Duodenal mucosa (tissue), 2 donors: Measurements from ENCODE around the gene DPRX.
"Not testable (repeated sequence)": the region's sequence is repeated elsewhere in the genome, so short reads cannot be mapped to it uniquely, and the experiment has no call there.

Experiments
- H3K27ac ChIP-seq: one replicate; pipeline ENCODE4 v1.7.0; 2013; ENCODE audit warnings: low read depth, low read length
- H3K27me3 ChIP-seq, 2 donors: one replicate each; pipeline ENCODE4 v1.7.0; 2013; ENCODE audit warnings: low read length in 2 of 2, control low read depth in 1 of 2; ENCODE audit not compliant: insufficient read depth in 2 of 2, control insufficient read depth in 1 of 2
- H3K36me3 ChIP-seq, 2 donors: one replicate each; pipeline ENCODE4 v1.7.0; 2013; ENCODE audit warnings: low read length in 2 of 2, control low read depth in 1 of 2; ENCODE audit not compliant: insufficient read depth in 2 of 2, control insufficient read depth in 1 of 2
- H3K4me1 ChIP-seq, 2 donors: one replicate each; pipeline ENCODE4 v1.7.0; 2013; ENCODE audit warnings: low read length in 2 of 2, control low read depth in 1 of 2; ENCODE audit not compliant: insufficient read depth in 2 of 2, control insufficient read depth in 1 of 2
- H3K4me3 ChIP-seq, 2 donors: one replicate each; pipeline ENCODE4 v1.7.0; 2013; ENCODE audit warnings: low read length in 2 of 2, low read depth in 1 of 2
- H3K9ac ChIP-seq, 2 donors: one replicate each; pipeline ENCODE4 v1.7.0; 2013; ENCODE audit warnings: low read length in 2 of 2, low read depth in 1 of 2
- H3K9me3 ChIP-seq, 2 donors: one replicate each; pipeline ENCODE4 v1.7.0; 2013; ENCODE audit warnings: low read length in 2 of 2, control low read depth in 1 of 2; ENCODE audit not compliant: control insufficient read depth in 1 of 2

DPRX gene

GRCh38 chr19:53660584-53660983 lies 28.8 kb downstream of the DPRX start:
- Histone ChIP-seq H3K36me3 (no peaks in the 10 kb centered on the region), H3K9me3 (peaks cover 7 to 12% of the 10 kb centered on the region in 2 donors)

GRCh38 chr19:53662209-53662608 lies 30.4 kb downstream of the DPRX start:
- Histone ChIP-seq H3K9me3 (peaks cover 7% of the 10 kb centered on the region in 2 donors), H3K9ac (no peak overlapping the region), H3K36me3 (no peaks in the 10 kb centered on the region), H3K27me3 (no peaks in the 10 kb centered on the region), H3K4me3 (no peak overlapping the region), H3K4me1 (no peaks in the 10 kb centered on the region), H3K27ac (no peak overlapping the region)

More at GRCh38 chr19:53660584-53660983, 28.8 kb downstream of the DPRX start:
- Histone ChIP-seq H3K9ac (no peak overlapping the region), H3K4me1 (no peaks in the 10 kb centered on the region), H3K27me3 (no peaks in the 10 kb centered on the region), H3K27ac (no peak overlapping the region), H3K4me3 (no peak overlapping the region)

GRCh38 chr19:53664152-53664551 lies 32.4 kb downstream of the DPRX start:
- Histone ChIP-seq H3K27me3 (no peaks in the 10 kb centered on the region), H3K36me3 (no peaks in the 10 kb centered on the region), H3K4me3 (no peak overlapping the region), H3K4me1 (no peaks in the 10 kb centered on the region), H3K9me3 (peaks cover 0 to 3% of the 10 kb centered on the region in 2 donors), H3K27ac (no peak overlapping the region), H3K9ac (no peak overlapping the region)

GRCh38 chr19:53664760-53665159 lies 33.0 kb downstream of the DPRX start:
- no peak overlapping the region for H3K4me3 ChIP-seq
- H3K9ac ChIP-seq, result no peak overlapping the region
- H3K9me3 ChIP-seq, result peaks cover 0 to 3% of the 10 kb centered on the region in 2 donors
- H3K27ac ChIP-seq, result no peak overlapping the region
- H3K27me3 ChIP-seq, result no peaks in the 10 kb centered on the region
- H3K4me1 ChIP-seq, result no peaks in the 10 kb centered on the region
- no peaks in the 10 kb centered on the region for H3K36me3 ChIP-seq

- not testable (repeated sequence) for H3K27ac ChIP-seq, H3K4me3 ChIP-seq, H3K9me3 ChIP-seq, H3K36me3 ChIP-seq, H3K9ac ChIP-seq, H3K27me3 ChIP-seq, H3K4me1 ChIP-seq
Measured at GRCh38 chr19:53666331-53666730, 34.5 kb downstream of the DPRX start.

- H3K9ac ChIP-seq, H3K36me3 ChIP-seq, H3K27ac ChIP-seq, H3K4me1 ChIP-seq, H3K4me3 ChIP-seq, H3K9me3 ChIP-seq, H3K27me3 ChIP-seq: not testable (repeated sequence)
Measured at GRCh38 chr19:53668804-53669203, 37.0 kb downstream of the DPRX start.

GRCh38 chr19:53670345-53670744 lies 38.5 kb downstream of the DPRX start:
- H3K36me3 ChIP-seq, result no peaks in the 10 kb centered on the region
- peaks cover 0 to 1% of the 10 kb centered on the region in 2 donors for H3K9me3 ChIP-seq

GRCh38 chr19:53671663-53672062 lies 39.9 kb downstream of the DPRX start:
- Histone ChIP-seq H3K9me3 (peaks cover 0 to 6% of the 10 kb centered on the region in 2 donors), H3K27me3 (no peaks in the 10 kb centered on the region), H3K4me1 (no peaks in the 10 kb centered on the region), H3K27ac (no peak overlapping the region), H3K36me3 (no peaks in the 10 kb centered on the region), H3K9ac (no peak overlapping the region), H3K4me3 (no peak overlapping the region)

More at GRCh38 chr19:53670345-53670744, 38.5 kb downstream of the DPRX start:
- no peak overlapping the region for H3K4me3 ChIP-seq
- H3K27ac ChIP-seq, result no peak overlapping the region
- no peaks in the 10 kb centered on the region for H3K4me1 ChIP-seq
- no peaks in the 10 kb centered on the region for H3K27me3 ChIP-seq
- H3K9ac ChIP-seq, result no peak overlapping the region
